T-helper 2 cell treated with Interferon-gamma antibody and Interleukin-4, amounts not matched to agents 100 ng/mL and 5 ng/mL, for 36 hours (primary cell): Measurements from ENCODE around the gene CEP20. TPM values are rescaled to one million over a fixed set of nuclear protein-coding genes. Genes with fewer than 3 reads are reported as not detected.

Experiments
- intact Hi-C: fragments of 100-400 bp; cut with micrococcal nuclease; formaldehyde crosslinking; loops from one replicate; pipeline ENCODE4 v1.15.1; 2023
- total RNA-seq: library from RNA; stranded (reverse); gene quantifications from 2 replicates; pipeline ENCODE4 v1.2.3, GENCODE V29; 2022

Gene CEP20
- total RNA-seq, 1 donor from 2014 or later, result 33.1 TPM

- intact Hi-C loops, result no loop called here
These were observed 10.3 kb upstream of the CEP20 start for GRCh38 chr16:15898654-15899053.

- intact Hi-C loops, result loop anchor here (1.0 kb wide), 1 partner anchor 10 kb away; the partner anchor contains the start of gene CEP20
These were observed 9.4 kb upstream of the CEP20 start for GRCh38 chr16:15897834-15898254.

GRCh38 chr16:15897121-15897780, 8.8 kb upstream of the CEP20 start:
- intact Hi-C loops, result loop anchor here (1.0 kb wide), 1 partner anchor 9 kb away; the partner anchor contains the start of gene CEP20

- intact Hi-C loops, result no loop called here
These were observed 6.4 kb upstream of the CEP20 start for GRCh38 chr16:15894571-15895374.

GRCh38 chr16:15891508-15891907, 3.1 kb upstream of the CEP20 start:
- intact Hi-C loops, result no loop called here

GRCh38 chr16:15887283-15887682, 1.1 kb downstream of the CEP20 start:
- intact Hi-C loops, result no loop called here

GRCh38 chr16:15886078-15886477, 2.3 kb downstream of the CEP20 start:
- intact Hi-C loops, result no loop called here

GRCh38 chr16:15885560-15886001, 2.8 kb downstream of the CEP20 start:
- intact Hi-C loops, result no loop called here

GRCh38 chr16:15882563-15882962, 5.8 kb downstream of the CEP20 start:
- intact Hi-C loops, result no loop called here

- intact Hi-C loops, result no loop called here
These were observed 6.5 kb downstream of the CEP20 start for GRCh38 chr16:15881794-15882379.

- intact Hi-C loops, result no loop called here
These were observed 7.7 kb downstream of the CEP20 start for GRCh38 chr16:15880434-15881308.

GRCh38 chr16:15879255-15879811, 9.1 kb downstream of the CEP20 start:
- intact Hi-C loops, result no loop called here

GRCh38 chr16:15876503-15876902, 11.9 kb downstream of the CEP20 start:
- intact Hi-C loops, result no loop called here

- intact Hi-C loops, result loop anchor here (1.0 kb wide), 1 partner anchor 252 kb away; no protein-coding TSS in a partner anchor
These were observed 13.6 kb downstream of the CEP20 start for GRCh38 chr16:15874745-15875314.

- intact Hi-C loops, result no loop called here
These were observed 14.7 kb downstream of the CEP20 start for GRCh38 chr16:15873737-15874136.

GRCh38 chr16:15873301-15873700, 15.1 kb downstream of the CEP20 start:
- intact Hi-C loops, result no loop called here

- intact Hi-C loops, result no loop called here
These were observed 18.4 kb downstream of the CEP20 start for GRCh38 chr16:15870011-15870410.

GRCh38 chr16:15866451-15866850, 22.0 kb downstream of the CEP20 start:
- intact Hi-C loops, result no loop called here

- intact Hi-C loops, result no loop called here
These were observed 22.7 kb downstream of the CEP20 start for GRCh38 chr16:15865742-15866141.

- intact Hi-C loops, result no loop called here
These were observed 23.5 kb downstream of the CEP20 start for GRCh38 chr16:15864939-15865338.
